Gastroesophageal sphincter (tissue), 4 donors: ENCODE data around the gene SERBP1. TPM values are rescaled to one million over a fixed set of nuclear protein-coding genes. Genes with fewer than 3 reads are reported as not detected.

Experiments
- ATAC-seq: fragments of 150-250 bp; one replicate; pipeline ENCODE4 v1.9.1; 2016; ENCODE audit warnings: mild to moderate bottlenecking, moderate library complexity
- H3K27ac ChIP-seq, 4 donors: fragments of 200-600 bp; sonication (generic) in 3 of 4; 1 replicate in 3 of 4; 2 replicates in 1 of 4; pipeline ENCODE4 v1.5.1; 2016 to 2019
- H3K27me3 ChIP-seq: fragments of 200-600 bp; sonication (generic); one replicate; pipeline ENCODE4 v1.5.1; 2019
- H3K36me3 ChIP-seq, 2 donors: fragments of 200-600 bp; sonication (generic); one replicate each; pipeline ENCODE4 v1.5.1; 2019; ENCODE audit warnings: control low read depth in 1 of 2
- H3K4me1 ChIP-seq, 3 donors: fragments of 200-600 bp; sonication (generic); 1 replicate in 2 of 3; 2 replicates in 1 of 3; pipeline ENCODE4 v1.5.1; 2016 to 2019; ENCODE audit warnings: control low read depth in 2 of 3
- H3K4me3 ChIP-seq, 2 donors: fragments of 200-600 bp; sonication (generic); one replicate each; pipeline ENCODE4 v1.5.1; 2019; ENCODE audit warnings: mild to moderate bottlenecking in 1 of 2, moderate library complexity in 1 of 2
- H3K9me3 ChIP-seq, 3 donors: fragments of 200-600 bp; sonication (generic); one replicate each; pipeline ENCODE4 v1.5.1; 2017 to 2019; ENCODE audit warnings: control low read depth in 2 of 3
- EP300 ChIP-seq: sonication (generic); formaldehyde crosslinking; IDR thresholded peaks from one replicate; pipeline ENCODE4 v1.6.1; 2017; ENCODE audit warnings: antibody characterized with exemption, mild to moderate bottlenecking
- POLR2A ChIP-seq, 2 donors: fragments of 450-650 bp; IDR thresholded peaks; one replicate each; pipeline ENCODE4 v1.6.1; 2017; ENCODE audit warnings: antibody characterized with exemption in 2 of 2, mild to moderate bottlenecking in 2 of 2, moderate library complexity in 1 of 2
- POLR2AphosphoS5 ChIP-seq: sonication (generic); formaldehyde crosslinking; IDR thresholded peaks from one replicate; pipeline ENCODE4 v1.6.1; 2017; ENCODE audit warnings: antibody characterized with exemption
- WGBS, 2 donors: methylation state at CpG; one replicate each; pipeline ENCODE4 v1.1.5; 2018; ENCODE audit warnings: low coverage in 1 of 2; 5-methylcytosine and 5-hydroxymethylcytosine counted together
- total RNA-seq, 4 donors: library from RNA; depleted of rRNA; stranded (reverse); fragments of >200 nt; gene quantifications; one replicate each; pipeline ENCODE4 v1.1.0, GENCODE V29; 2016
- TF ChIP-seq, protein P1 (sequence below), 4 experiments: fragments of 200-600 bp in 2 of 4; fragments of 450-650 bp in 2 of 4; sonication (generic) in 1 of 4; IDR thresholded peaks; one replicate each; pipeline ENCODE4 v1.5.1; 2017 to 2019; ENCODE audit warnings: antibody characterized with exemption in 4 of 4, mild to moderate bottlenecking in 2 of 4, moderate library complexity in 2 of 4

Gene SERBP1
- total RNA-seq, 4 donors from 2014 or later = 254 to 263 (median 258) TPM

DNA sequence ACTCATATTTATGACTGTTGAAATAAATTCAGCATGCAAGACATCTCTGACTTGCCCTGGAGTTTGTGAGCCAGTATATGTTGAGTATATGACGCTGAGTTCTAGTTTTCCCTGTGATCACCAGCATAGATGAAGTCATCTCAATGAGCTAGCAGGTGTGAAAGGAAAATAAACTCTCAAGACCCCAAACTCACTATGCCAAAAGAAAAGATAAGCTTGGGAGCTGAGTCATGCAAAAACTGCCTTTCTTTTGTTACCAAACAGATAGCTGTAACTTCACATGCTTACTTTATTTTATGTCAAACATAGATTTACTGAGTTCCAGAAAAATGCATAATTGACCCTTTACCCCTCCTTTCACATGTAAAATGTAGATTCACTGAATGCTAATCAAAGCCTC is 52.9 kb downstream of the SERBP1 start:
- H3K36me3 ChIP-seq = no peaks in the 10 kb centered on the region
- TF ChIP-seq EP300 = no peak
- TF ChIP-seq POLR2A (IDR thresholded peaks at IDR 0.05) = no peak
- TF ChIP-seq POLR2AphosphoS5 = no peak
- TF ChIP-seq, protein P1, sequence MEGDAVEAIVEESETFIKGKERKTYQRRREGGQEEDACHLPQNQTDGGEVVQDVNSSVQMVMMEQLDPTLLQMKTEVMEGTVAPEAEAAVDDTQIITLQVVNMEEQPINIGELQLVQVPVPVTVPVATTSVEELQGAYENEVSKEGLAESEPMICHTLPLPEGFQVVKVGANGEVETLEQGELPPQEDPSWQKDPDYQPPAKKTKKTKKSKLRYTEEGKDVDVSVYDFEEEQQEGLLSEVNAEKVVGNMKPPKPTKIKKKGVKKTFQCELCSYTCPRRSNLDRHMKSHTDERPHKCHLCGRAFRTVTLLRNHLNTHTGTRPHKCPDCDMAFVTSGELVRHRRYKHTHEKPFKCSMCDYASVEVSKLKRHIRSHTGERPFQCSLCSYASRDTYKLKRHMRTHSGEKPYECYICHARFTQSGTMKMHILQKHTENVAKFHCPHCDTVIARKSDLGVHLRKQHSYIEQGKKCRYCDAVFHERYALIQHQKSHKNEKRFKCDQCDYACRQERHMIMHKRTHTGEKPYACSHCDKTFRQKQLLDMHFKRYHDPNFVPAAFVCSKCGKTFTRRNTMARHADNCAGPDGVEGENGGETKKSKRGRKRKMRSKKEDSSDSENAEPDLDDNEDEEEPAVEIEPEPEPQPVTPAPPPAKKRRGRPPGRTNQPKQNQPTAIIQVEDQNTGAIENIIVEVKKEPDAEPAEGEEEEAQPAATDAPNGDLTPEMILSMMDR (IDR thresholded peaks at IDR 0.05) = no peak
- H3K4me3 ChIP-seq = no peak overlapping the region
- H3K27me3 ChIP-seq = no peaks in the 10 kb centered on the region
- ATAC-seq = no peak
- H3K9me3 ChIP-seq = no peaks in the 10 kb centered on the region
- H3K4me1 ChIP-seq = no peaks in the 10 kb centered on the region
- WGBS, 2 donors = 75 to 89% methylated on average over 1 of the region's 1 CpG
- no peak overlapping the region for H3K27ac ChIP-seq

DNA sequence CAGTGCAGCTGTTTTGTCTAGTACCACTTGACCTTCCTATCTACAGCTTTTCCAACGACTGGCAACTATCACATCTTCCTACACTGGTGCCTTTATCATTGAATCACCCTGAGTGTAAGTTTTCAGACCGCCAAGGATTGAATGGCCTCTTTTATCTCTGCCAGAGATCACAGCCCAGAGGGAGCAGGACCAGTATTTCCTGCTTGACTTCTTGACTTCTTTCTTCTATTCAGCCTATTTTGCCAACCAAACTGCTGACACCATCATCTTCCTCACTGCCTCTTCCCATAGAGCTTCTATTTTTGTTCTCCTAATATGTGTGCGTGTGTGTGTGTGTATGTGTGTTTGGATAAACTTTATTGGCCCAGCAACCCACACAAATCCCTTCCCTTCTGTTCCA is 53.8 kb downstream of the SERBP1 start:
- 37 to 47% methylated on average over 3 of the region's 3 CpGs for WGBS, 2 donors
- ATAC-seq = no peak
- TF ChIP-seq POLR2AphosphoS5 (no peak), POLR2A (IDR thresholded peaks at IDR 0.05) (no peak), EP300 (no peak)
- H3K4me3 ChIP-seq = no peak overlapping the region
- no peaks in the 10 kb centered on the region for H3K9me3 ChIP-seq
- H3K4me1 ChIP-seq = no peaks in the 10 kb centered on the region
- H3K27me3 ChIP-seq = no peaks in the 10 kb centered on the region
- no peak overlapping the region for H3K27ac ChIP-seq
- no peaks in the 10 kb centered on the region for H3K36me3 ChIP-seq

DNA sequence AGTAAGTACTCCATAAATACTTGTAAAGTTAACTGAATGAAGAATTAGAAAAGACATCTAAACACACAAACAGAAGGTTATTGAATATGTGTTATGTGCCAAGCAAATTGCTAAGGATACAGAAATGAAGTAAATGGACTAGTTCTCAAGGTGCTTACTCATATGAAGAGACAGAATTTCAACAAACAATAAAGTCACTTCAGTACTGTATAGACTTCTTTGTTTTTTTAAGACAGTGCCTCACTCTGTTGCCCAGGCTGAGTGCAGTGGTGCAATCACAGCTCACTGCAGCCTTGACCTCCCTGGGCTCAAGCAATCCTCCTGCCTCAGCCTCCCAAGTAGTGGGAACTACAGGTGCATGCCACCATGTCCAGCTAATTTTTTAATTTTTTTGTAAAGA is 57.3 kb downstream of the SERBP1 start:
- no peaks in the 10 kb centered on the region for H3K4me1 ChIP-seq
- H3K4me3 ChIP-seq = no peak overlapping the region
- TF ChIP-seq POLR2A (IDR thresholded peaks at IDR 0.05) (no peak), EP300 (no peak), POLR2AphosphoS5 (no peak)
- TF ChIP-seq, protein P1 (IDR thresholded peaks at IDR 0.05) = no peak
- no peaks in the 10 kb centered on the region for H3K9me3 ChIP-seq
- no peak overlapping the region for H3K27ac ChIP-seq
- ATAC-seq = no peak
- H3K36me3 ChIP-seq = no peaks in the 10 kb centered on the region
- H3K27me3 ChIP-seq = no peaks in the 10 kb centered on the region

DNA sequence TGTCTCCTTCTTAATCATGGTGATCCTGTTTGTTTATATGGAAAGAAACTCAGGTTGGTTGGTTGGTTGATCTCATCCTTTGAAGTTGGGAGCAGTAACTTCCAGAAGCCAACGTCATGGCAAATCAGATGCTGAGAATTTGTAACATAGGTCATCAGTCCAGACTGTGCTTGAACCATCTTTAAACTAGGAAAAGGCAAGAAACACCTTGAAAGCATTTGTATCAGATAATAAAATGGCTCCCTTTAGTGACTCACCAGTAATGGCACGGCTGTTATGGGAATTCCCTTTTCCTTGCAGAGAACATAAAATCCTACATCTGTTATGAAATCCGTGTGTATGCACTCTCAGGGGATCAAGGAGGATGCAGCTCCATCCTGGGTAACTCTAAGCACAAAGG is 58.1 kb downstream of the SERBP1 start:
- no peak overlapping the region for H3K27ac ChIP-seq
- no peaks in the 10 kb centered on the region for H3K9me3 ChIP-seq
- H3K4me3 ChIP-seq = no peak overlapping the region
- no peak for ATAC-seq
- TF ChIP-seq POLR2A (IDR thresholded peaks at IDR 0.05) (no peak), EP300 (no peak)
- TF ChIP-seq, protein P1 (IDR thresholded peaks at IDR 0.05) = no peak
- H3K27me3 ChIP-seq = no peaks in the 10 kb centered on the region
- WGBS, 2 donors = 39 to 40% methylated on average over 2 to 3 of the region's 3 CpGs
- no peaks in the 10 kb centered on the region for H3K36me3 ChIP-seq
- H3K4me1 ChIP-seq = no peaks in the 10 kb centered on the region

DNA sequence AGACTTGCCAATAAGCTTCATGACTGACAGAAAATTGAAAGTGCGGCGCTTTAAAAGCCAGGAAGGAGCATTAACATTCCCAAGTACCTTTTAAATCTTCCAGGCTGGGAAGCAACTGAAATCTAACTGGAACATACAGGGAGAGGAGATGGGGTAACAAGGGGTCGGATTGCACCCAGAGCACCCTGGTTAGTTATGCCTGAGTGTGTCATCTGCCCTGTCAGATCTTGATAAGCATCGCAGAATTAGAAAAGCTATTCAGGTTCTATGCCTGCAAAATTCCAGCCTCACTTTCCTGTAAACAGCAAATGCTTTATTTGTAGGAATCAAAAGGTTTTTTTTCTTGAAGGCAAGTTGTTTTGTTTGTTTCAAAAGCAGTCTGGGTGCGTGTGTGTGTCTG is 58.5 kb downstream of the SERBP1 start:
- WGBS, 2 donors = 79 to 100% methylated on average over 1 to 5 of the region's 5 CpGs
- Histone ChIP-seq H3K27me3 (no peaks in the 10 kb centered on the region), H3K27ac (no peak overlapping the region), H3K36me3 (no peaks in the 10 kb centered on the region), H3K9me3 (no peaks in the 10 kb centered on the region), H3K4me1 (no peaks in the 10 kb centered on the region), H3K4me3 (no peak overlapping the region)
- ATAC-seq = no peak
- no peak for TF ChIP-seq POLR2A (IDR thresholded peaks at IDR 0.05)
- TF ChIP-seq EP300 = no peak
- no peak for TF ChIP-seq POLR2AphosphoS5
- TF ChIP-seq, protein P1 (IDR thresholded peaks at IDR 0.05) = no peak
